ENCODE results near the gene GAPDHS.

The GAPDHS gene

DNA sequence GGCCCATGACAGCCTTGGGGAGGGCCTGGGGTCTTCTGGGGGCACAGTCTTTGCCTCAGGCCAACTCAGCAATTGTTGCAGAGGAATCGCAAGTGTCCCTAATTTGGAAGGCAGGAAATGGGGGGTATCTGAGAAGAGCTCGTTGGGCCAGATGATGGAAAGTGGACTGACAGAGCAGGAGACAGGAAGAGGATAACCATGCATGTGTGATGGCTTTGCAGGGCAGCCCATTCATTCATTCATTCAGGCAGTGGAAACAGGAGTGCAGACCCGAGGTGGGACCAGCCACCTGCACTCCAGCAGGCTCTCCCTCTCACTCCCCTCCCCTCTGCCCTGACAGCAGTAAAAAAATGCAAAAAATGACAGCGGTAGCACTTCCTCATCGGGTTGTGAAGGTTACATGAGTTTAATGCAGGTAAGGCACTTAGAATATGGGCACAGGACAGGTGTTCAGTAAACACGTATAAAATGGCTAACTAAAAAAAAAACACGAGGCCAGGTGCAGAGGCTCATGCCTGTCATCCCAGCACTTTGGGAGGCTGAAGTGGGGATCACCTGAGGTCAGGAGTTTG lies 7.2 kb downstream of the GAPDHS start:
- no peak for DNase-seq

DNA sequence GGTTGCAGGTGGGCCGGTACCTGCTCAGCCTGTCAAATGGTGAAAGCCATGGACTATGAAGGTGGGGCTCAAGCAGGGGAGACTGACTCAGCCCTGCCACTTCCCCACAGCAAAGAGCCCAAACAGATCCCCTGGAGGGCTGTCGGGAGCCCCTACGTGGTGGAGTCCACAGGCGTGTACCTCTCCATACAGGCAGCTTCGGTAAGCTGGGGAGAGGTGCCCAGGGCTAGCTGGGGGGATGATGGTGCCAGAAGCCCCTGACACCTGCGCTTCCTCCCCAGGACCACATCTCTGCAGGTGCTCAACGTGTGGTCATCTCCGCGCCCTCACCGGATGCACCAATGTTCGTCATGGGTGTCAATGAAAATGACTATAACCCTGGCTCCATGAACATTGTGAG lies 9.0 kb downstream of the GAPDHS start:
- no peak for DNase-seq

DNA sequence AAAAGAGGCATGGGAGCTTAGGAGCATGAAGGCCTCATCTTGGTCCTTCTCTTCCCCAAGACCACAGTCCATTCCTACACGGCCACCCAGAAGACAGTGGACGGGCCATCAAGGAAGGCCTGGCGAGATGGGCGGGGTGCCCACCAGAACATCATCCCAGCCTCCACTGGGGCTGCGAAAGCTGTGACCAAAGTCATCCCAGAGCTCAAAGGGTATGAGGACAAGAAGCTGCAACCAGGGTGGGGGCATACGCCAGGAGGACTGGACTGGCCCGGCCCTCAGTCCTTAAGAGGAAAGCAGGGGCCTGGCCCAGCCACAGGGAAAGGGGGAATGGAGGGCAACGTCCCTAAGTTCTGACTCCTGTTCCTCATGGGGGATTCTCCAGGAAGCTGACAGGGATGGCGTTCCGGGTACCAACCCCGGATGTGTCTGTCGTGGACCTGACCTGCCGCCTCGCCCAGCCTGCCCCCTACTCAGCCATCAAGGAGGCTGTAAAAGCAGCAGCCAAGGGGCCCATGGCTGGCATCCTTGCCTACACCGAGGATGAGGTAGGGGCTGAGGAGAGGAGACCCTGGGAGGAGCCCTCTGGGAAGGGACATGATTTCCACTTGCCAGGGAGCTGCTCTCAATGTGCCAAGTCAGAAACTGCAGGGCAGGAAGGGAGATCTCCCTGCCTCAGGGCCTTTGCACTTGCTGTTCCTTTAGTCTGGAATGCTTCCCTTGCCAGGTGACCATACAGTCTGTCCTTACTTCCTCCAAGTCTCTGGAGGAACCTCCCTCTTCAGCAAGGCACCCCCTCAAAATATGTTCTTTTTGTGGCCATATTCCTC lies 10.2 kb downstream of the GAPDHS start:
- DNase-seq, result no peak

DNA sequence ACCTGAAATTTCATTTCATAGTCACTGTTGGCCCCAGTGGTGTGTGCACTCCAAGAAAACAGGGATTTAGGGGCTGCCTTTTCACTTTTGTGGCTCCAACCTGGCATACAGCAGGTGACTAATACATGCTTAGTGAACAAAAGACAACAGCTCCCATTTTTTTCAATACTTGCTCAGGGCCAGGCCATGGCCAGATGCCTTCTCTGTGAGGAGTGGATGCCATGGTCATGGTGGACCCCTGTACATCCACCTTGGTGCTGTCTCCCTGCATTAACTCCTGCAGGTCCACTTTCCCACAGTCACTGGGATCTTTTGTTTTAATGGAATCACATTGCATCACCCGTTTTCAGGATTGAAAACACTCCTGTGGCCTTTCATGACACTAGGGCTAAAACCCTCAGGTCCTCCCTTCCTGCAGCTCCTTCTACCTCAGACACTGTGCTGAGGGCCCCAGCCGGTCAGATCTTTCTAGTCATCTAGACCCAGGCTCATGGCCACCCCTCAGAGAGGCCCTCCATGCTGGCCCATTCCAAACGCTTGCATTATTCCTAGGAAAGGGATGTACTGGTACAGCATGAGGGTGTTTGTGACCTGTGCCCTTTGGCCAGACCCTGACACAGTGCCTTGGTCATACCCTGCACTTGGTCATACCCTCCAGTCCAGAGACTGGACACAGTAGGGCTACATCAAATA lies 11.0 kb downstream of the GAPDHS start:
- DNase-seq, result no peak

- DNase-seq, result peak; percentile 42 to 86 (median 66)
Measured at GRCh38 chr19:35545001-35545854, 12.0 kb downstream of the GAPDHS start, which contains the start of gene TMEM147. Gene TMEM147 (plus strand): TSS chr19:35545626. CDS start chr19:35545740, 114 bp downstream.

GRCh38 chr19:35545855-35546381 lies 12.7 kb downstream of the GAPDHS start:
- DNase-seq, result peak in 4 of 5 experiments; percentile 29 to 83 (median 56)

GRCh38 chr19:35546532-35546931 lies 13.3 kb downstream of the GAPDHS start:
- DNase-seq, result no peak

DNA sequence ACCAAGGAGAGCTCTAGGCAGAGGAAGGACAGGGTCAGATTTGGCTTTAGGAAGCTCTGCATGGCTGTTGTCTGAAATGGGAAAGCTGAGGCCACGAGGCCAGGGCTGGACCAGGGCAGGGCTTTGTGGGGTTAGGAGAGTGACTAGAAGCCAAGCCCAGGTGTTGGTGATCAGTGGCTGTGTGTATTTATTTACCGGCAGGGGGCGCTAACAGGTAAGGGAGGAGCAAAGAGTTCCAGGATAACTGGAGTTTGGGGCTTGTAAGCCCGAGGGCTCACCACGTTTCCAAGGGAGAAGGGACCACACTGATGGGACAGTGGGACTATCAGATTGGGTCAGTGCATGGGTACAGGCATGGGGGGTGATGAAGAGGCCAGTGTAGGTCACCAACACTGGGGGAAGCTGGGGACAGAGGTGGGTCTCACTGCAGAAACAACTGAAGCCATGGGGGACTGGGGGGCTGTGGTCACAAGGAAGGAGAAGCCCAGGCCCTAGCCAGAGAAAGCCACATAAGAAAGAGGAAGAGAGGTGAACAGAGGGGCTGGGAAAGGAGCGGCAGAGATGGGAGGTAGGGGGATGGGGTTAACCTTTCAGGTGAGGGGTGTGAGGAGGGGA lies 16.0 kb downstream of the GAPDHS start:
- DNase-seq, result peak in 3 of 5 experiments; percentile 42 to 68 (median 42)

DNA sequence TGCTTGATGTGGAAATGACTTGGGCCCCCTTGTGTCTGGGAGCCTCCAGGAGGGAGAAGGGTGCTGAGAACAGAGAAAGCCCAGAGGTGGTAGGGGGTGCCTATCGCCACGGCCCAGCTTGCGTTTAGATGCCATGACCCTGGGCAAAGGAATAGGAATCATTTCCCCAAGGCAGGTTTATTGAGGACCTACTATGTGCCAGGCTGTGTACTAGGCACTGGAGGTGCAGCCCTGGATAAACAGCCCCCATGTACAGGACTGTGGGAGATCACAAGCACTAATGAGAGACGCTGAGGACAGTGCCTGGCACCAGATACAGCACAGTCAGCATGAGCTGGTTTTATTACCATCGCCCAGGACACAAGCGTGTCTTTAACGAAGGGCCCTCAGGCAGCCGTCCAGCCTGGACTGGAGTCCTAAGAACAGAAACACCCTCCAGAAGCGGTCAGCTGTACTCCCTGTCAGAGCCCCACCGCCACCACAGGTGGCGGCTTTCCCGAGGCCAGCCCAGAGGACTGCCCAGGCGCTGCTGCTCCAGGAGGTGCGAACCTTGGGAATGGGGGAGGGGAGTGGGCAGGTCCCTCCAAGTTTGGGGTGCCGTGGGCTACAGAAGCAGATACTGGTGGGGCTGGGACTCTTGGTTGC lies 16.7 kb downstream of the GAPDHS start:
- no peak for DNase-seq

DNA sequence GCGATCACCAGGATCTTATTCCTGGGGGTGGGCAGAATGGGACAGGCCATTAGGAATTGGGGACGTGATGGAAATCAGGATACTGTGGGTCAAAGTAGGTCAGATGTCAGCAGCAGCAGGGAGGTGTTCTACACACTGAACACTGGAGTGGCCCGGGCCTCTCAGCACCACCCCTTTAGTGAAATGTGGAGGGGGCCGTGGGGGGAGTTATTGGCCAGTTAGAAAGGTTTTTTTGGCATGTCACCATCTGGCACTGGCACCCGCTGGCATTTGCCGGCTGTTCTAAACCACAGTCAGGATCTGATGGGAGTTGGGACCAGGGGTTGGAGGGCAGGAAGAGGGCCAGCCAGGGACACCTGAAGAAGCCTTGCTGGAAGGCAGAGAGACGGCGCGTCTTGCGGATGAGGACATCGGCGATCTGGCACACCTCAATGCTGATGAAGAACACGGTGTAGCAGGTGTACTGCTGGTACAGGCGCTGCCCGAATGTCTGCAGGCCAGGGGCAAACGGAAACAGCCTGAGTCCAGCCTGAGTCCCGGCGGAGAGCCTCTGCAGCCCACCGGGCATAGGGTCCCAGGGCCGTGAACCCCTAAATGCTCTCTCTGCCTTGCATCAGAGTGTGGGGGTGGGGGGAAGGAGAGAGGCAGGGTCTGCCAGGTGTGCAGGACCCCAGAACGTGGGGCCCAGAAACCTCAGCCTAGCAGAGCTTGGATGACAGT lies 18.0 kb downstream of the GAPDHS start:
- no peak for DNase-seq

GRCh38 chr19:35552534-35553384 lies 19.5 kb downstream of the GAPDHS start:
- DNase-seq, result no peak

DNA sequence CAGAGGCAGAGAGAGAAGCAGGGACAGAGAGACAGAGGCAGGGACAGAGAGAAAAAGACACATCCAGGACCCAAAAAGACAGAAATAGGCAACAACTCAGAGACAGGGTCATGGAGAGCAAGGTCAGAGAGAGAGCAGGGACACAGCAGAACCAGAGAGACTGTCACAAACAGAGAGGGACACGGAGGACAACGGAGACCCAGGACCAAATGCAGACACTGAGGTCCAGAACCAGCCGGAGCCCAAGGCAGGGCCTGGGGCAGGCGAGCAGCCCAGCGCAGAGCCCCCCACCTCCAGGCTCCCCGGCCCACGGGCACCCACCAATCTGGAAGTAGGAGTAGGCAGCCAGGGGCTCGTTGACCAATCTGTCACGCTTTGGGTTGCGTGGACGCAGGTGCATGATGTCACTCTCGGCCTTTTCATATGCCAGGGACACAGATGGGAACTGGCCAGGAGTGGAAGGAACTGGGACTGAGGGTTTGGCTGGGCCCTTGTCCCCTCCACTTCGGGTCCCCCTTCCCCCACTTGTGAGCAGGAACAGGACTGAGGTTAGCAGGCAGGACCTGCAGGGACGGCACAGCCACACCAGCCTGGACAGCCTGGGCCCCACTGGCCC lies 20.2 kb downstream of the GAPDHS start:
- no peak for DNase-seq

GRCh38 chr19:35554076-35554475 lies 20.8 kb downstream of the GAPDHS start:
- no peak for DNase-seq

DNA sequence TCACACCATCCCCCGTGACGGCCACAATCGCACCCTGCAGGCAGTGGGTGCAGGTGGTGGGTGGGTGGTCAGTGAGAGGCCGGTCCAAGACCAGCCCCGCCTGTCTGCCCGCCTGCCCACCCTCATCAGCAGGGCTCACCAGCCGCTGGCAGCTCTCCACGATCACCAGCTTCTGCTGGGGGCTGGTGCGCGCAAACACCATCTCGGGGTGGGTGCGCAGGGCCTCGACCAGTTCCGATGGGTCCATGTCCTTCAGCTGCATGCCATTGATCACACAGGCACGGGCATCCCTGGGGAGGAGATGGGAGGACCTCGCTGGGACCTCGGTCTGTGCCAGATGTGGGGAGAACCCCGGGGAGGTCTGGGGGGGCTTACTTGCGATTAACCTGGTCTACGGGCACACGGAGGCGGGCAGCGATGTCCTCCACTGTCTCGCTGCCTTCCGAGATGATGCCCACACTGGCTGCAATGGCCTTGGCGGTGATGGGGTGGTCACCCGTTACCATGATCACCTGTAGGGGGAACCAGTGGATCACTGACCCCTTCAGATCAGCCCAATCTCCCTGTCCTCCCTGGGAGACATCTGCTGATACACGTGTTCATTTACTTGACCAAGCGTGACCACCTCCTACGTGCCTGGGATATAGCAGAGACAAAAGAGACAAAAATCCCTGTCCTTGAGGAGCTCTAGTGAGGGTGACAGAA lies 22.2 kb downstream of the GAPDHS start:
- DNase-seq, result no peak

- no peak for DNase-seq
Measured at GRCh38 chr19:35556025-35556590, 22.9 kb downstream of the GAPDHS start.

DNA sequence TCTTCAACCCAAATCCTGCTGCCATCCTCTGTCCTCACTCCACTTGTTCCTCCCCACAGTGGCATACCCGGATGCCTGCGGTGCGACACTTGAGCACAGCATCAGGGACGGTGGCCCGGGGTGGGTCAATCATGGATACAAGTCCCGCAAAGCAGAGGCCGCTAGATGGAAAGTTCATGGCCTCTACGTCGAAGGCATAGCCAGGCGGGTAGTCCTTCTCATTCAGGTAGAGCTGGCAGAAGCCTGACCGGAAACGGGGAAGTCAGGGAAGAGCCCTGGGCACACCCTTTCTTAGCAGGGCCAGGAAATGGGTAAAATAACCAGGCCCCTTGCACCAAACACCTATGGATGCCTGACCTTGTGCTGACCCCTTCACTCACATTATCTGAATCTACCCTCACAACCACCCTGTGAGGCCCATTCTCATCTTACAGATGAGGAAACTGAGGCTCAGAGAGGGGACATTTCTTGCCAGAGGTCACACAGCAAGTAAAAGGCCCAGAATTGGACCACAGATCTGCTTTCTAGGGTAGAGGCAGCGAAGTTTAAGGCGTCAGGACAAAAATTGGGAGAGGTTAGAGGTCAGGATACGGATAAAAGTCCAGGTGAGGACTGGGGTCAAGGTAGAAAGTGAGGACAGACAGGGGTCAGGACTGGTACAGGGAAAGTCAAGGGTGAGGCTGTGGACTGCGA lies 23.7 kb downstream of the GAPDHS start:
- no peak for DNase-seq
